Neural cell (in vitro differentiated cells): ENCODE measurements around the gene GGT6.
"Not testable (repeated sequence)": the region's sequence is repeated elsewhere in the genome, so short reads cannot be mapped to it uniquely, and the experiment has no call there.

Source experiments
- CTCF ChIP-seq: fragments of 450-650 bp; IDR thresholded peaks from 2 replicates; pipeline ENCODE4 v1.5.1; 2014; ENCODE audit warnings: antibody characterized with exemption, mild to moderate bottlenecking, moderate library complexity; ENCODE audit not compliant: poor library complexity, severe bottlenecking
- EZH2 ChIP-seq: fragments of 200-600, 300-800 bp; shearing (Covaris generic), sonication (generic); IDR thresholded peaks from 2 replicates; pipeline ENCODE4 v1.6.1; 2014; ENCODE audit warnings: antibody characterized with exemption, low read length, borderline replicate concordance, mild to moderate bottlenecking; ENCODE audit not compliant: insufficient read depth, poor library complexity, severe bottlenecking
- MXI1 ChIP-seq: fragments of 450-650 bp; conservative IDR thresholded peaks from 2 replicates; pipeline ENCODE4 v1.6.1; 2014; ENCODE audit warnings: antibody characterized with exemption, mild to moderate bottlenecking; ENCODE audit not compliant: poor library complexity, severe bottlenecking
- POLR2AphosphoS5 ChIP-seq: IDR thresholded peaks from 2 replicates; pipeline ENCODE4 v1.6.1; 2012
- REST ChIP-seq: IDR thresholded peaks from 2 replicates; pipeline ENCODE4 v1.6.1; 2012; ENCODE audit warnings: borderline replicate concordance

- TF ChIP-seq POLR2AphosphoS5, CTCF, EZH2, REST, MXI1: not testable (repeated sequence)
These were observed 35.4 kb upstream of the GGT6 start for GRCh38 chr17:4595685-4596342.
